HG03103 (cell line): ENCODE results near the gene ASIC2.

Experiments used
- ATAC-seq: cut with Tn5 transposase; IDR thresholded peaks from one replicate; pipeline ENCODE4 v1.9.1; 2021; ENCODE audit warnings: low read depth; ENCODE audit not compliant: unreplicated experiment

Gene ASIC2

DNA sequence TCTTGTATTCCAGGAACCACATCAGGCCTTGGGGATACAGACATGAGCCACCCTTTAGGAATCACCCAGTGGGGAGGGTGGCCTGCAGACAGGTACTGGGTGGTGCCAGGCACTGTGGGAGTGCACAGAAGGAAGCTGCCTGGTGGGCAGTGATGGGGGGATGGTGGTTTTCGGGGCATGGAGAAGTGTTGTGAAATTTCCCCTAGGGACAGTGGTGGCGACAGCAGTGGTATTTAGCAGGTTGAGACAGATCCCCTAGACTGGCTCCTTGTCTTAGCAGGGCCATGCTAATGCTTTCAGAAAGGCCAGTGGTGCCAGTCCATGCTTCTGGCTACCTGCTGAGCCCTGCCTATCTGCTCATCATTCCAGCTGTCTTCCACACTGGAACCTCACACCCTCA lies 171.8 kb downstream of the ASIC2 start:
- ATAC-seq: no peak

DNA sequence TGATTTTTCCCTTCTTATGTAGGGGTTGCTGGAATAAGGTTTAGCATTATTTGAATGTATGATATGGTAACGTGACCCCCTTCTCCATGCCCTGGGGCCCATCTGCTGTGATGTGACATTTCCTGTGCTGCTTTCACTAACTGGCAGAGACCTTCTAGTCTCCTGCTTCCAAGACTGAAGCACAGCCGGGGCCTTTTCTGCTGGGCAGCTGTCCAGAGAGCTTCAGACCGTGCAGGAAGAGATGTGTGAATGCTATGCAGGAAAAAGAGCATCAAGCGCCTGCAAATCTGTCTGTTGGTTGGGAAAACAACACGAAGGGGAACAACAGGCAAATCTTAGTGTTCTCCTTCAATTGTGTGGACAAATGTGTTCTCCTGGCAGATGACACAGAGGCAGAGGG lies 173.0 kb downstream of the ASIC2 start:
- no peak for ATAC-seq

DNA sequence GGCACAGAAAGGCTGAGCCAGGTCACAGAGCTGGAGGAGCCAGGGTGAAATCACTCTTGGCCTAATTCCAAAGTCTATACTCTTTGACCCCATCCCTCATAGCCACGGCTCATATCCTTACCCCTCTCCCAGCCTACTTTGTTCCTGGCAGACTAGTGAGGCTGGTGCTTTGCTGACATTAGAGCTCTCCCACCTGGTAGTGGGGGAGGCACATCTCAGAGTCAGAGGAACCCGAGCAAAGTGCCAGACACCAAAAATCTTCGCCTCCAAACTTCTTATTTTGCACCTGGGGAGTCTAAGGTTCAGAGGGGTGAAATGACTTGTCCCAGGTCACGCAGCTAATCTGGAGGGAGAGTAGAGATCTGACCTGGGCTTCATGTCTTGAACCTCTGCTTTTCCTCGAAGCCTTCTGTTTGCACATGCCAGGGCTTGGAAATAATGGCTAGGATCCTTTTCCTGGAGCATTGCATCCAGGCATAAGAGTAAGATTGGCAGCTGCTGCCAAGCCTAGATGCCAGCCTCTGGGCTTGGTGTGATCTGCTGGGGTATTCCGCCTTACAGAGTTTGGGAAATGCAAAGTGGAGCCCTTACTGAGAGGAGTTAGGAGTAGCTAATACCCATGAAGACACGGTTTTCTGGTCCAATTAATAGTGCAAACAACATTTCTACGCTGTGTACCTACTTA lies 174.6 kb downstream of the ASIC2 start:
- no peak for ATAC-seq

DNA sequence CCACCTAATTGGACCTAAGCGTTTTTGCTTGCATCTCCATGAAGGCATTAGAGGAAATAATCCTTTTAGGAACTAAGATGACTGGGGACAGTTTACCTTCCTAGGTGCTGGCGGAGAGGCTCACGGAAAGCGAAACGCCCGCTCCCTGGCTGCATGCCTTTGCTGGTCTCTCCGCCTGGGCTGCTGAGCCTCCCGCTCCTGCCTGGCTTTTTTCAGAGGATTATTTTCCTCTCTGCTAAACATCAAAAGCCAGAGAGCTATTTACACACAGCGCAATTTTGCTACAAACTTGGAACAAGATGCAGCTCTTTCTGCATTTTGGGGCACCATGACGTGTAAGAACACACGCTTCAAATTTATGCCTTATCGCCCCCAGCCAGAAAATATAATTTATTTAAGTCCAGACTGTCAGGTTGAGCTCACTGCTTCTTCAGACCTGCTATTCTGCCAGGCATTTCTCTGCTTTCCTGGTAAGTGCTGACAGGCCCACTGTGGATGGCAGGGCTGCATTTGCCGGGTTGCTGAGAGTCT lies 177.0 kb downstream of the ASIC2 start:
- ATAC-seq: no peak

DNA sequence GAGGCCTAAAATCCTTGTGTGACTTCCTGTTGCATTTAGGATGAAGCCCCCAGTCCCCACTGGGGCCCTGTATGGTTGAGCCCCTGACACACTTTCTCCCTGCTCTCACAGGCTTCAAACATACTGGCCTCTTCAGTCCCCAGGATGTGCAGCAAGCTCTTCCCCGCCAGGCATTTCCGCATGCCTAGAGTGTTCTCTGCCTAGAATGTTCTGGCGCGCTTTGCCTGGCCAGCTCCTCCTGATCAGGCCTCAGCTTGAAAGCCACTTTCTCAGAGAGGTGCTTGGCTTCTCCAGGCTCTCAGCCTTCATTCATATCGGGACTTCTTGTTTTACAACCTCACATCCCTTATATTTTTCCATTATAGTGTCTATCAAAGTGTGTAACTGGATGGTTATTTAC lies 177.7 kb downstream of the ASIC2 start:
- no peak for ATAC-seq

DNA sequence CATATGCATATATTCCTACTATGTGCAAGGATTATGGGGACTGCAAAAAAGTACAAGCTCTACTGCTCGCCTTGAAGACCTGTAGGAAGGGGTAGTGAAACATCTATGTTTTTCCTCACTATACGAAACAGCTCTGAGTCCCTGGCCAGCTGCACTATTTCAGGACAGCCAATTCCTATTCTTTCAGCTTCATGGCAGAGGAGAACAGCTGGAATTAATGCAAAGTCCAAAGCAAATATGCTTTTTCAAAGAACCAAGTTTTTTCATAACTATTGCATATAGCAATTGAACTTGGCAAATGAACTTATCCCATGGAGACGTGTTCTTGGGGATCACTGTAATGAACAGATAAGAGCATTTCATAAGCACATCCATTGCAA lies 179.1 kb downstream of the ASIC2 start:
- ATAC-seq: no peak

DNA sequence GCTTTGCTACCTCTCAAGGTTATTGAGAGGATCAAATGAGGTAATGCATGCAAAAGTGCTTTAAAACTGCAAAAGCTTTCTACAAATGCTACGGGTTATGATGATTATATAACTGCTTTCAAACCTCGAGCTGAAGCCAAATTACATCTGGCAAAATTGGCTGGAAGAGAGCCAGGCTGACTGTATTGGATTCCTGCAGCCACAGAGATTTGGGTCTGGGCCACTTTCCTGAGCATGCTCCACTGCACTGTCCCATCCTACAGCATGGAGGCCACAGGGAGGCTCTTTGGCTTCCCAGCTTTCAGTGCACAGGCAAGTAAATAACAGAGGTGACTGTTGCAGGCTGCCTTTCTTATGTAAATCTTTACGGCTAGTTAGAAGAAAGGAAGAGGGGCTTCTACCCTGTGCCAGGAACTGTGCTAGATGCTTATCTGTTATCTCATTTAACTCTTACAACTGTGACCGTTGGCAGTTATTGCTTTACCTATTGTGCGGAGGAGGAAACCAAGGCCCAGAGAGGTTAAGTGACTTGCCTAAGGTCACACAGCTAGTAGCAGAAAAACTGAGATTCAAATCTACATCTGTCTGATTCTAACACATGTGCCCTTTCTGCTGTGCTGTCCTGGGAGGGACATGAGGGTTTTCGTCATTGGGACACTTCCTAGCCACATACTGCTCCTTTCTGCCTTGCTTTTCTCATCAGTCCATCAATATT lies 179.7 kb downstream of the ASIC2 start:
- no peak for ATAC-seq

DNA sequence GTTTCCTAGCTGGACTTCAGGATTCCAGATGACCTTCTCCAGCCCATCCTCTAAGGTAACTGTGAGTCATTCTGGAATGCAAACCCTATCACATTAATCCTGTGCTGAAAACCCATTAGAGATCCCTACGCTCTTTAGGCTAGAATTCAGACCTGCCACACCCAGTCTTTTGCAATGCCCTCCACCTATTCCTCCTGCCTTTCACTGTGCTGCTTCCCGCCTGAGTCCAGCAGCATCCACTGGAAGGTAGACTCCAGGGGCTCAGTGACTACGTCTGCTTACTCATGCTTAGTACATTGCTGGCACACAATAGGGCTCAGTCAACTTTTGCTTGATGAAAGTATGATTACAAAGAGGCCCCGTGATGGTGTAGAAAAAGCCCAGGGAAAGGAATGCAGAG lies 180.3 kb downstream of the ASIC2 start:
- ATAC-seq: no peak

DNA sequence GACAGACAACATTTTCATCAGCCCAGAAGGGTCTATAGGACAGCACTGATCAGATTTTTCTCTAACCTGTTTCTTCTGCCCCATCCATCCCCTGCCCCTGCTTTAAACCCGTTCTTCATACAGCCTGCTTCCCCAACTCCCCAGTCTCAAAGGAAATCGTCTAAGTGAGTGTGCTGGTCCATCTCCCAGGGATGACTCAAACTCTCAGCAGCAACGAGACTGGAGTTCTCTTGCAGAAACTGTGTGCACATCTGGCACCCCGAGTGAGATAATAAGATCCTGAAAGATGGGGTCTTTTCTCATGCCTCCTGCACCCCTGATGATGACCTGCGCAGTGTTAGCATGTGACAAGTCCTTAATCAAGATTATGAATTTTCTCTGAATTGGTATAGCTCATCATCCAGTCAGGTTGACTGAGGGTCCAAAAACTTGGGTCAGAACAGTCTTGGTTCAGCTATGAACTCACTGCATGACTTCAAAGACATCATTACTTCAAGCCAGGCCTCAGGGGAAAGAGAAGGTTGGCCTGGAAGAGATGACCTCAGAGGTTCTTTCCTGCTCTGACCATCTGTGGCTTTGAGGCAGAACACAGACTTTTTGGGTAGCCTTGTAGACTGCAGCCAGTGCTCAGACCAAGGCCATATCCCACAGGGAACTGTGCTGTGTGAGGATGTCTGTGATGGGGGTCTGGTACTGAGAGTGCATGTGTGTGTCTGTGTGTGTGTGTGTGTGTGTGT lies 183.6 kb downstream of the ASIC2 start:
- ATAC-seq: no peak

DNA sequence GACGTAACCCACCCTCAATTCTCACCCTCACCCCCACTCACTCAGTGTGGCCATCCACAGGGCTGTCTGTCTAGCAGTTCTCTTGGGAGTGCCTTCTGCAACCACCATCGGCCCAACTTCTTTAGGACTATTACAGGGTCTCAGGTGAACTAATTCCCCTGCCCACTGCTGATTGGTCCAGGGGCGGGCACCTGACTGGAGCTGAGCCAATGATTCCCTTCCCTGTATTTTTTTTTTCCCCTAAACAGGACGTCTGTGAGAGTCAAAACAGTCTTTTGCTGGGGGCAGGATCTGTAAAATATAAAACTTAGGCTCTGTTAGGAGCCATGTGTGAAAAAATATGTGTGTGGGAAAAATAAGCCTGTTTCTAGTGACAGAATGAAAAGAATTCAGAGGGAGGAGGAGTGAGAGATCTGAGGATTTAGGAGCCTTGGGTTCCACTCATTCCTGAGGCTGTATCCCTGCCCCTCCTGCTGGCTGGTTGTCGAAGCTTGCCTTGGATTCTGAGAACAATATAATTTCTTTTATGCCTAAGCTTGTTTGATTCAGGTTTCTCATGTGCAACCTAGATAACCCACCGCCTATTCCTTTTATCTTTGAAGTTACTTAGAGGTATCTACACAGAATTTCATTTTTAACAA lies 186.4 kb downstream of the ASIC2 start:
- ATAC-seq: no peak

DNA sequence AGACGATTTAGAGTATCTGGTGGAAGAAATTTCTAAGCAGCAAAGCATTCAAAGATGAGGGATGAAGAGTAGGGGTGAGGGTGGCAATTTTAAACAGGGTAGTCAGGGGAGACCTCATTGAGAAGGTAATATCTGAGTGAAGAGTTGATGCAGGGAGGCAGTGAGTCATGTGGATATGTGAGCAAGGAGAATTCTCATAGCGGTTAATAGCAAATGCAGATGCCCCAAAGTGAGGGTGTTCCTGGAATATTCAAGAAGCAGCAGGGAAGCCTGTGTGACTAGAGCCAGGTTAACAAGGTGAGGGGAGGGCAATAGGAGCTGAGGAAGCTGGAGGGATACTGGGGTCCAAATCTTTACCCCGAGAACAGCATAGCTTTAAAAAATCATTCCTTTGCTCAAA lies 187.2 kb downstream of the ASIC2 start:
- ATAC-seq: no peak

DNA sequence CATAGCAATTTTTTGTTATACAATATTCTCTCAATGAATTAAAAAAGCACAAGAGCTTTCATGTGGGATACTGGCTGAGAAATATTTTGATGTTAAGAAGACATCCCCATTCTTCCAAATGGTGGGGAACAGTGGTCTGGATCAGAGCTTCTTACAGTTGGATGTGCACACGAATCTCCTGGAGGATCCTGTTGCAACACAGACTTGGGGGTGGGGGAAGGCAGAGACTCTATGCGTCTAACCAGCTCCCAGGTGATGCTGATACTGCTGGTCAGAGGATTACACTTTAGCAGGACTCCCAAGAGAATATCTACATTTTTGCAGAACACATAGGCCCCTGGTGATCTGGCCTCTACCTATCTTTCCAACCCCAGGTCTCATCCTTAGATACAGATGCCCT lies 193.2 kb downstream of the ASIC2 start:
- no peak for ATAC-seq

DNA sequence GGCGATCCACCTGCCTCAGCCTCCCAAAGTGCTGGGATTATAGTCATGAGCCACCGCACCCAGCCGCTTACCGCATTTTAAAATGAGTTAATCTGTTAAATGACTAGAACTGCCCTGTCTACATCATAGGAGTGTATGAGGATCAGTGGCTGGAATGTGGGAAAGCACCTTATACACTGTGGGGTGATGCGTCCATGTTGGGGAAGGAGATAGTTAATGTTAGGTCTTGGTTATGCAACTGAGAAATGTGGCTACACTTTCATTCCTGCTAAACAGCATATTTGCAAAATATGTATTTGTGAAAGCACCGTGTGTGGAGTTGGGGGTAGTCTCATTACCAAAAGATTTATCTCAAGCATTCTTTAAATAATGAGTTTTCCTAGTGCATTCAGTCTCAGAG lies 193.8 kb downstream of the ASIC2 start:
- no peak for ATAC-seq

DNA sequence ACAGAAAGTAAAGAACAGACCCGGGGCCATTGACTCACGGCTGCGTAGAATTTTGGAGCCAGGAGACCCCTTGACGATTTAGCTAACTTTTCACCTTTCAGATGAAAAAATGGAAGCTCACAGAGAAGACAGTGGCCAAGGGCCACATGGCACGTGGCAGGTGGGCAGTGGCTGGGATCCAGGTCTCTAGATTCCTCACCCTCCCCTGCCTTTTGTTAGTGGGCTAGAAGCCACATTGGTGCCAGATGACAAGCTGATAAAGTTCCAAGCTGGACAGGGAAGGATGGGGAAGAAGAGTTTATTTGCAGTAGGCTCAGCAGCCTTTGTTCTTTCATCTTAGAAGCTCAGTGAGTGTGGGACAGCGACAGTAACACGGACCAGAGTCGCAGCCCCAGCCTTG lies 195.7 kb downstream of the ASIC2 start:
- no peak for ATAC-seq

DNA sequence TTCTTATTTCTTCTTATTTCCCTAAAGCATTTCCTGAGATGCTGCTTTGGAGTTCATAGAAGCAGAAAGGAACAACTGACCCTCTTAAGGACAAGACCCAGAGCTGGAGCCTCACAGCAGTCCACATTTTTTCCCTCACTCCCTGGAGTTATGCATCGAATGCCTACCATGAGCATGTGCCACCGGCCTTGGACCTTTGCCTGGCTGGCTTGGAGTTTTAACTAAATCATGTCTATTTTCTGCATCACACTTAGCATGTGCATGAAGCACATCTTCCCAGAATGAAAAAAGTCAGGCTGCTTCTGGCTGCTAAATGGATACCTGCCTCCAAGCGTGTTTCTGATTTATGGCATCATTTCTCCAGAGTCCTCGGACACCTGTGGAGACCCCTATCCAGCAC lies 196.9 kb downstream of the ASIC2 start:
- no peak for ATAC-seq

DNA sequence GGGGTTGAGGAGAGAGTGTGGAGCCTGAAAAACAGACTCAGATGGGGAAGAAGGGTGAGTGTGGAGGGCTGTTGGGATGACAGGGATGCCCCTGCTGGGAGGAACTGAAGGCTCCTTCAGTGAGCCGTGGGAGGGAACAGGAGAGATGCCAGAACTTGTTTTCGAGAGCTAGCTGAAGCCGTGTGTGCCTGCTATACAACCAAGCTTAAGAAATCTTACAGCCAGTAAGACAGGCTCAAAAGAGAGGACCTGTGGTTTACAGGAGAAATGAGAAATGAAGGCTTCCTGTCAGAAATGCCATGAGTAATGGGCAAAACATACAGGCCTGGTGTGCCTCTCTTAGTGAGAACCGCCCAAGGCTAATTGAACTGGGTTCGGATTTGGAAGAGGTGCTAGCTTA lies 201.8 kb downstream of the ASIC2 start:
- ATAC-seq: no peak

DNA sequence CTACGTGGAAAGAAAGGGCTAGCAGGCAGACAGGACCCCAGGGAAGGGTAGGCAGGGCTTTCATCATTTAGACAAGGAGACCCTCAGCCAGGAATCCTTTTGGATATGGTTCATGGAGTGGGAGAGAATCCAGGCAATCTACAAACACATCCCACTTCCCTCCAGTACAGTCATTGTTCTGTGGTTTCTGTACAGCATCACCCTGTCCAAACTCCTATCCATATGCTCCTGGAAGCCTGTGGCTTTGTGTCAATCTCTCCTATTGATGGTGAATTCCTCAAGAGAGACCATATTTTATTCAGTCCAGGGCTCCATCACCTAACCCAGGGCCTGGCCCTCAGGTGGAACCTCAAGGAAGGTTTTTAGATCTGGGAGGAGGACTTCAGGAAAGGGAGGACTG lies 202.3 kb downstream of the ASIC2 start:
- no peak for ATAC-seq

DNA sequence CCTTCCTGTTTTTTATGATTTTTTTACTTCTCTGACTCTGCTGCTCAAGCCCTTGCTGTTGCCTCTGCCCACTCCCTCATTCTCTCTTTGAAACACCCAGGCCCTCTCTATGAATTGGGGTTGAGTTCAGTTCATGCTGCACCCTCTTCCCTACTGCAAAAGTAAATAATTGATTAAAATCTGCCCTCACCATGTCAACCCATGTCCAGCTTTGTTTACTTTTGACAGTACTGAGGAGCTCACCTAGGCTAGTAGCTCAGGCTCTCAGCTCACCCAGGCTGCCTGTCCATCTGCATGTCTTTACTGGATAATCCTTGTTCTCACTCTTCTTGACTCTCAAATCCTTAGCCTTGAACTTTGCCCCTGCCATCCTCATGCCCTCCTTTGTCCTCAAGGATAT lies 206.2 kb downstream of the ASIC2 start:
- ATAC-seq: no peak

DNA sequence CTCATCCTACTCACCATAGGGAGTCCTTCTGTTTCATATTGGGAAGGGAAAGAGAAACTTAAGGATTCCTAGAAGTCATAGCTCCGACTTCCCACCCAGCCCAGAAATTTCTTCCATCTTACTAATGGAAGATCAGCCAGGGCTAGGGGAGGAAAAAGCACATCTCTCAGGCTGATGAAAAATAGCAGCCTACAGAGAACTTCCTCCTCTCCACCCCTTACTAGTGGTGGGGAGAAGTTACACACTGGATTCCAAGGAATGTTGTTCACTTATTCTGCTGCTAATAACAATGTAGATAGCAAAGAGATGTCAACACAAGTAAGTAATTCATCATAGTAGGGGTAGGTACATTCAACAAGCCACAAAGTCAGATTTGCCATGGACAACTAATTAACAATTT lies 207.1 kb downstream of the ASIC2 start:
- ATAC-seq: no peak

DNA sequence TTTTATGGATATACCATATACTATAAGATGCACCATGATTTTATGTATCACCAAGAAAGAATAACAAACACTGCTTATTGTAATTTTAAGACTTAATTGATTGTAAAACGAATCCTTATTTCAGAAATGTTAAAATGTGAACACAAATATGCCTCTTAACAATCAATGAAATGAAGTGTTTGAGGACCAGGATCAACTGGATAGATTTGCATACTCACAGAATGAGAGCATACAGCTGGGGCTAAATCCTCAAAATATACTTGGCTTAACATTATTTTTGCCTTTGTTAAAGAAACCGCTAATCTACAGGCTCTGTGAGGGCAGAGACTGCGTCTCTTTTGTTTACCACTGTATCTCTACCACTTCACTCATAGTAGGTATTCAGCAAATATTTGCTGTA lies 207.8 kb downstream of the ASIC2 start:
- no peak for ATAC-seq

DNA sequence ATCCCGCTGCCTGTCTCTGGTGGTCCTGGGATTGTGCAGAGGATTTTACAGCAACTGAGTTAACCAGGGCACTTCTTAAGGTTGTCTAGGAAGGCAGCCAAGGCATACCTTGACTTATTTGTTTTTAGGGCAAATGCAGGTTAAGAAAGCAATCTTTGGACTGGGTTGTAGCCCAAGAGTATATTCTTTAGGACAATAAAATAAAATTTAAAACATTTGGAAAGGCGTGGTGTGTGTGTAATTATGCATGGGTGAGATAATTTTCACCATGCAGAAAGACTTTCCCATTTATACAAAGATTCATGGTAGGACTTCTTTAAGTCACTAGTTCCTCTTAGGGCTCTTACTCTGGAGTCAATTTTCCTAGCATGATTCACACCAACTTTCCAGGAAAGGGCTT lies 208.3 kb downstream of the ASIC2 start:
- ATAC-seq: no peak
